ENCODE measurements around the gene TMEM53.

TMEM53 gene

GRCh38 chr1:44713321-44713781 lies 39.1 kb upstream of the TMEM53 start (continued):
- 0 out of 2 replicates have a peak, but pooled peaks have one; percentile 14 for TF ChIP-seq SCRT2 (tag by site-specific recombination; IDR thresholded peaks at IDR 0.05)
- no peak for TF ChIP-seq ZNF37A (tag by site-specific recombination; IDR thresholded peaks at IDR 0.05)
- TF ChIP-seq, protein P1, sequence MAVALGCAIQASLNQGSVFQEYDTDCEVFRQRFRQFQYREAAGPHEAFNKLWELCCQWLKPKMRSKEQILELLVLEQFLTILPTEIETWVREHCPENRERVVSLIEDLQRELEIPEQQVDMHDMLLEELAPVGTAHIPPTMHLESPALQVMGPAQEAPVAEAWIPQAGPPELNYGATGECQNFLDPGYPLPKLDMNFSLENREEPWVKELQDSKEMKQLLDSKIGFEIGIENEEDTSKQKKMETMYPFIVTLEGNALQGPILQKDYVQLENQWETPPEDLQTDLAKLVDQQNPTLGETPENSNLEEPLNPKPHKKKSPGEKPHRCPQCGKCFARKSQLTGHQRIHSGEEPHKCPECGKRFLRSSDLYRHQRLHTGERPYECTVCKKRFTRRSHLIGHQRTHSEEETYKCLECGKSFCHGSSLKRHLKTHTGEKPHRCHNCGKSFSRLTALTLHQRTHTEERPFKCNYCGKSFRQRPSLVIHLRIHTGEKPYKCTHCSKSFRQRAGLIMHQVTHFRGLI (tag by site-specific recombination; IDR thresholded peaks at IDR 0.05) = peak; percentile 47; the same call in 1 of the 2 replicates
- no peak for TF ChIP-seq ZNF830 (tag by site-specific recombination; IDR thresholded peaks at IDR 0.05; ENCODE audit: low read depth)

DNA sequence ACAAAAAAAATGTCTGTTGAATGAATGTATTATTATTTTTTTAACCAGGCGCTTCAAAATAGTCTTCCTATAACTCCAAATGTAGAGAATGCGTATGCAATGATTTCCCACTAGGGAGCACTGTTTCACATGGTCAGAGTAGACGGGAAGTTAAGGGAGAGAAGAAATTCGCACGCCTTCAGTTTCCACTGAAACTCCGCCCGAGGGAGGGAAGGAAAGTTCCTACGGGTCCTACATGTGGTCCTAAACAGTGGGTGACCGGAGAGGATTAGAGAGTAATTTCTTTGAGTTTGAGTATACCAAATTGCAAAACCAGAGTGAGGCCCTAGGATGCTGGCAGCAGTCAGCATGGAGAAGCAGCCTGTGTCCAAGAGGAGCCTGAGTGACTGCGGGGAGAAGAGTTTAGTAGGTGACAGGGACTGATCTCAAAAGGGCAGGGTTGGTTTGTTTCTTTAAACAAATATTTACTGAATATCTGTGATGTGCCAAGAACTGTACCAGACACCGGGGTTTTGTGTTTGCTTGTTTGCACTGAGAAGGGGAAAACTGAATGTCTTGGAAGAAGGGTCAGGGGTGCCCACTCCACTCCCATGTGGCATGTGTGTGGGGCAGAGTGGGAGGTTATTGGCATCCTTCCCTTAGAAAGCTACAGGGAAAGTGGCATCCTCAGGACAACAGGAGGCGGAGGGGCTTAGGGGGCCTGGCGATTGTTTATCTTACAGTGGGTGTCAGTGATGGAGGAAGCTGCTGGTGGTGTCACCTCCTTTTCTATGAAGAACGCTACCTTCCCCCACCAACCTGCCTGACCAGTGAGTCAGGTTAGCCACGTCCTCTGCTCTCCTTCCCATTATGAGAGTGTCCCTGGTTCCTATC lies 33.9 kb upstream of the TMEM53 start:
- Histone ChIP-seq H3K4me3 (ENCODE audit: low read depth, low read length) (no peak overlapping the region), H3K4me1 (ENCODE audit: control insufficient read depth, insufficient read depth, low read length) (no peaks in the 10 kb centered on the region), H3K36me3 (ENCODE audit: control insufficient read depth in 2 of 2, insufficient read depth in 1 of 2, low read length in 2 of 2) (no peaks in the 10 kb centered on the region), H3K27ac (ENCODE audit: extremely low read depth, low read depth, low read length) (no peak overlapping the region), H3K9me3 (ENCODE audit: control insufficient read depth, insufficient read depth, low read depth, low read length) (no peaks in the 10 kb centered on the region)
- CTCF ChIA-PET = interaction anchor here (0.7 to 1.1 kb wide), 6 partner anchors 9 to 212 kb away, joined by 3 to 7 read pairs (median 4); partner anchors contain the start of gene RNU5D-1
- POLR2A ChIA-PET = no interaction called here
- TF ChIP-seq ZBTB48 (tag by site-specific recombination; IDR thresholded peaks at IDR 0.05) = peak; percentile 74
- no peak for TF ChIP-seq ZNF292 (tag by site-specific recombination; IDR thresholded peaks at IDR 0.05; ENCODE audit: borderline replicate concordance, low read depth)
- TF ChIP-seq PATZ1 (tag by site-specific recombination; IDR thresholded peaks at IDR 0.05) = no peak
- no peak for TF ChIP-seq ZNF10 (tag by site-specific recombination; IDR thresholded peaks at IDR 0.05)
- no peak for TF ChIP-seq ZNF768 (tag by site-specific recombination; IDR thresholded peaks at IDR 0.05)
- TF ChIP-seq ZNF23 (tag by site-specific recombination; IDR thresholded peaks at IDR 0.05; ENCODE audit: borderline replicate concordance) = no peak
- no peak for TF ChIP-seq ZNF830 (tag by site-specific recombination; IDR thresholded peaks at IDR 0.05; ENCODE audit: low read depth)
- TF ChIP-seq ZNF629 (tag by site-specific recombination; IDR thresholded peaks at IDR 0.05) = no peak
- TF ChIP-seq ZNF48 (tag by site-specific recombination; IDR thresholded peaks at IDR 0.05) = no peak
- no peak for TF ChIP-seq ZNF184 (tag by site-specific recombination; IDR thresholded peaks at IDR 0.05)
- TF ChIP-seq, protein P2, sequence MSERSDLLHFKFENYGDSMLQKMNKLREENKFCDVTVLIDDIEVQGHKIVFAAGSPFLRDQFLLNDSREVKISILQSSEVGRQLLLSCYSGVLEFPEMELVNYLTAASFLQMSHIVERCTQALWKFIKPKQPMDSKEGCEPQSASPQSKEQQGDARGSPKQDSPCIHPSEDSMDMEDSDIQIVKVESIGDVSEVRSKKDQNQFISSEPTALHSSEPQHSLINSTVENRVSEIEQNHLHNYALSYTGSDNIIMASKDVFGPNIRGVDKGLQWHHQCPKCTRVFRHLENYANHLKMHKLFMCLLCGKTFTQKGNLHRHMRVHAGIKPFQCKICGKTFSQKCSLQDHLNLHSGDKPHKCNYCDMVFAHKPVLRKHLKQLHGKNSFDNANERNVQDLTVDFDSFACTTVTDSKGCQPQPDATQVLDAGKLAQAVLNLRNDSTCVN (tag by site-specific recombination; optimal IDR thresholded peaks at IDR 0.05) = no peak
- TF ChIP-seq ZFHX2 (tag by site-specific recombination; conservative IDR thresholded peaks at IDR 0.05) = peak; percentile 93
- TF ChIP-seq ZNF155 (tag by site-specific recombination; IDR thresholded peaks at IDR 0.05) = no peak
- TF ChIP-seq, protein P3, sequence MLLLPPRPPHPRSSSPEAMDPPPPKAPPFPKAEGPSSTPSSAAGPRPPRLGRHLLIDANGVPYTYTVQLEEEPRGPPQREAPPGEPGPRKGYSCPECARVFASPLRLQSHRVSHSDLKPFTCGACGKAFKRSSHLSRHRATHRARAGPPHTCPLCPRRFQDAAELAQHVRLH (tag by site-specific recombination; IDR thresholded peaks at IDR 0.05) = no peak
- TF ChIP-seq TRIM28 (IDR thresholded peaks at IDR 0.05; ENCODE audit: borderline replicate concordance, low read length) = peak; percentile 72
- TF ChIP-seq GLIS2 (tag by site-specific recombination; IDR thresholded peaks at IDR 0.05) = no peak
- TF ChIP-seq ZNF146 (tag by site-specific recombination; IDR thresholded peaks at IDR 0.05) = no peak
- no peak for TF ChIP-seq SCRT1 (tag by site-specific recombination; IDR thresholded peaks at IDR 0.05; ENCODE audit: borderline replicate concordance)
- no peak for TF ChIP-seq ZNF112 (tag by site-specific recombination; IDR thresholded peaks at IDR 0.05)
- TF ChIP-seq EGR2 (tag by site-specific recombination; IDR thresholded peaks at IDR 0.05; ENCODE audit: low read depth) = peak; percentile 90
- no peak; the same call in 1 of the 2 replicates for TF ChIP-seq KLF10 (tag by site-specific recombination; IDR thresholded peaks at IDR 0.05)
- TF ChIP-seq ZBTB44 (tag by site-specific recombination; IDR thresholded peaks at IDR 0.05) = no peak
- TF ChIP-seq ZFP37 (tag by site-specific recombination; IDR thresholded peaks at IDR 0.05) = no peak
- TF ChIP-seq ZNF76 (tag by site-specific recombination; IDR thresholded peaks at IDR 0.05; ENCODE audit: borderline replicate concordance, low read depth) = no peak
- no peak for TF ChIP-seq ZNF529 (tag by site-specific recombination; IDR thresholded peaks at IDR 0.05; ENCODE audit: insufficient replicate concordance)
- TF ChIP-seq ZNF626 (tag by site-specific recombination; IDR thresholded peaks at IDR 0.05) = no peak
- TF ChIP-seq ZSCAN23 (tag by site-specific recombination; IDR thresholded peaks at IDR 0.05) = no peak

Measured in HEK293 (cell line).